Measurements from ENCODE around the gene CROCC.

GRCh38 chr1:17005365-17005740, 83.6 kb downstream of the CROCC start:
- no peak for TF ChIP-seq CTCF (IDR thresholded peaks at IDR 0.05)
- TF ChIP-seq POLR2A (IDR thresholded peaks at IDR 0.05) = no peak
